HEK293T (cell line): Measurements from ENCODE around the gene PRSS48.

Experiments used
- ARNT ChIP-seq: fragments of 450-650 bp; IDR thresholded peaks from 2 replicates; pipeline ENCODE4 v1.6.1; 2017; ENCODE audit warnings: mild to moderate bottlenecking
- BHLHE40 ChIP-seq: fragments of 450-650 bp; IDR thresholded peaks from 2 replicates; pipeline ENCODE4 v1.6.1; 2016; ENCODE audit warnings: mild to moderate bottlenecking, moderate library complexity, borderline replicate concordance
- ELF4 ChIP-seq: fragments of 450-650 bp; IDR thresholded peaks from 2 replicates; pipeline ENCODE4 v1.6.1; 2017; ENCODE audit warnings: antibody characterized with exemption
- FOXA1 ChIP-seq: fragments of 450-650 bp; IDR thresholded peaks from 2 replicates; pipeline ENCODE4 v1.6.1; 2016; ENCODE audit warnings: mild to moderate bottlenecking
- FOXK2 ChIP-seq: fragments of 450-650 bp; IDR thresholded peaks from 2 replicates; pipeline ENCODE4 v1.6.1; 2016; ENCODE audit warnings: mild to moderate bottlenecking
- FOXM1 ChIP-seq: fragments of 450-650 bp; IDR thresholded peaks from 2 replicates; pipeline ENCODE4 v1.6.1; 2017; ENCODE audit warnings: mild to moderate bottlenecking, borderline replicate concordance
- HDGF ChIP-seq: fragments of 450-650 bp; IDR thresholded peaks from 2 replicates; pipeline ENCODE4 v1.6.1; 2017; ENCODE audit warnings: antibody characterized with exemption, borderline replicate concordance
- L3MBTL2 ChIP-seq: fragments of 450-650 bp; conservative IDR thresholded peaks from 2 replicates; pipeline ENCODE4 v1.6.1; 2016; ENCODE audit warnings: mild to moderate bottlenecking
- NFRKB ChIP-seq: fragments of 450-650 bp; IDR thresholded peaks from 2 replicates; pipeline ENCODE4 v1.6.1; 2016; ENCODE audit warnings: mild to moderate bottlenecking, moderate library complexity
- SP1 ChIP-seq: fragments of 450-650 bp; IDR thresholded peaks from 2 replicates; pipeline ENCODE4 v1.6.1; 2017
- SUZ12 ChIP-seq: fragments of 450-650 bp; IDR thresholded peaks from 2 replicates; pipeline ENCODE4 v1.6.1; 2016; ENCODE audit warnings: mild to moderate bottlenecking
- TARDBP ChIP-seq: fragments of 450-650 bp; IDR thresholded peaks from 2 replicates; pipeline ENCODE4 v1.6.1; 2016
- TF ChIP-seq, protein P1 (sequence below): fragments of 450-650 bp; IDR thresholded peaks from 2 replicates; pipeline ENCODE4 v1.6.1; 2016

DNA sequence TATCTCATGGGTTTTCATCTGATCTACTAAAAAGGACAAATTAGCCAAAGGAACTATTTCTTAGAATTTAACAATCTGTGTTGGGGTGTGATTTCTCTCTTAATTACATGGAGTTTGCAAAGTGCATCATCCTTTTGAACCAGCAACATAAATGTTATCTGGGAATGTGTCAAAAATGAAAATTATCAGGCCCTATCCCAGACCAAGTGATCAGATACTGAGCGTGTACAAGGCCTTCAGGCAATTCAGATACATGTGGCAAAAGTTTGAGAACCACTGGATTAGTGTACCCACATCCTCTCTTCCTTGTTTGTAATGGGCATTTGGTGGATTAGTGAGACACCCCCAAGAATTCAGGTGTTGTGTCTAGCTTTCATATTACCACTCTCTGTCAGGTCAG is 44.6 kb downstream of the PRSS48 start:
- no peak for TF ChIP-seq SUZ12
- no peak for TF ChIP-seq NFRKB
- TF ChIP-seq BHLHE40 = no peak
- no peak for TF ChIP-seq FOXM1
- no peak for TF ChIP-seq TARDBP
- no peak for TF ChIP-seq ELF4
- TF ChIP-seq ARNT = no peak
- no peak for TF ChIP-seq SP1
- no peak for TF ChIP-seq HDGF
- TF ChIP-seq, protein P1, sequence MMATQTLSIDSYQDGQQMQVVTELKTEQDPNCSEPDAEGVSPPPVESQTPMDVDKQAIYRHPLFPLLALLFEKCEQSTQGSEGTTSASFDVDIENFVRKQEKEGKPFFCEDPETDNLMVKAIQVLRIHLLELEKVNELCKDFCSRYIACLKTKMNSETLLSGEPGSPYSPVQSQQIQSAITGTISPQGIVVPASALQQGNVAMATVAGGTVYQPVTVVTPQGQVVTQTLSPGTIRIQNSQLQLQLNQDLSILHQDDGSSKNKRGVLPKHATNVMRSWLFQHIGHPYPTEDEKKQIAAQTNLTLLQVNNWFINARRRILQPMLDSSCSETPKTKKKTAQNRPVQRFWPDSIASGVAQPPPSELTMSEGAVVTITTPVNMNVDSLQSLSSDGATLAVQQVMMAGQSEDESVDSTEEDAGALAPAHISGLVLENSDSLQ = no peak
- TF ChIP-seq FOXK2 = no peak
- TF ChIP-seq L3MBTL2 = no peak
- no peak for TF ChIP-seq FOXA1
